Activated CD8-positive, alpha-beta memory T cell treated with anti-CD3 and anti-CD28 coated beads, Interleukin-2, amount 50 U/mL, for 4 hours (primary cell): ENCODE results near the gene TOR1AIP1.
"Not testable (repeated sequence)": the region's sequence is repeated elsewhere in the genome, so short reads cannot be mapped to it uniquely, and the experiment has no call there.

Experiments
- DNase-seq: peaks from one replicate; pipeline ENCODE4 v3.0.0-alpha.2; 2020

The TOR1AIP1 gene

DNA sequence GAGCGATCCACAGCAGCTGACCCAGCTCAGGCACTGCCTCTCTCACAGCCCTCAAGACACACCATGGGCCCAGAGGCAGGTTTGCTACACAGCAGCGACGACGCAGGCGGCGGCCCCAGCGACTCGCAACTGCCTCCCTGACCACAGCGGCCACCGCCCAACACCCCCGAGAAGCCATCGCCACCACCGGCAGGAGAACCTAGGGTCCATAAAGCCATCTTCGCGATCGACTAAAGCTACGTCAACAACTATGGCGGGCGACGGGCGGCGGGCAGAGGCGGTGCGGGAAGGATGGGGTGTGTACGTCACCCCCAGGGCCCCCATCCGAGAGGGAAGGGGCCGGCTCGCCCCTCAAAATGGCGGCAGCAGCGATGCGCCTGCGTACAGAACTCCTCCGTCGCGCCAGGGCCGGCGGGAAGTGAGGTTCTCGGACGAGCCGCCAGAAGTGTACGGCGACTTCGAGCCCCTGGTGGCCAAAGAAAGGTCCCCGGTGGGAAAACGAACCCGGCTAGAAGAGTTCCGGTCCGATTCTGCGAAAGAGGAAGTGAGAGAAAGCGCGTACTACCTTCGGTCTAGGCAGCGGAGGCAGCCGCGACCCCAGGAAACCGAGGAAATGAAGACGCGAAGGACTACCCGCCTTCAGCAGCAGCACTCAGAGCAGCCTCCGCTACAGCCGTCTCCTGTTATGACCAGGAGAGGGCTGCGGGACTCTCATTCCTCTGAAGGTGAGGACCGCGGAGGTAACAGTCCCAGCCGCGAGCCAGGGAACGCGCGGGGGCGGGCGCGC is at the start of gene TOR1AIP1:
Gene TOR1AIP1 (plus strand): TSS at position 33 of the 787 bp plus-strand sequence. CDS start 218 bp downstream, at position 251.
- peak; percentile 95 for DNase-seq

DNA sequence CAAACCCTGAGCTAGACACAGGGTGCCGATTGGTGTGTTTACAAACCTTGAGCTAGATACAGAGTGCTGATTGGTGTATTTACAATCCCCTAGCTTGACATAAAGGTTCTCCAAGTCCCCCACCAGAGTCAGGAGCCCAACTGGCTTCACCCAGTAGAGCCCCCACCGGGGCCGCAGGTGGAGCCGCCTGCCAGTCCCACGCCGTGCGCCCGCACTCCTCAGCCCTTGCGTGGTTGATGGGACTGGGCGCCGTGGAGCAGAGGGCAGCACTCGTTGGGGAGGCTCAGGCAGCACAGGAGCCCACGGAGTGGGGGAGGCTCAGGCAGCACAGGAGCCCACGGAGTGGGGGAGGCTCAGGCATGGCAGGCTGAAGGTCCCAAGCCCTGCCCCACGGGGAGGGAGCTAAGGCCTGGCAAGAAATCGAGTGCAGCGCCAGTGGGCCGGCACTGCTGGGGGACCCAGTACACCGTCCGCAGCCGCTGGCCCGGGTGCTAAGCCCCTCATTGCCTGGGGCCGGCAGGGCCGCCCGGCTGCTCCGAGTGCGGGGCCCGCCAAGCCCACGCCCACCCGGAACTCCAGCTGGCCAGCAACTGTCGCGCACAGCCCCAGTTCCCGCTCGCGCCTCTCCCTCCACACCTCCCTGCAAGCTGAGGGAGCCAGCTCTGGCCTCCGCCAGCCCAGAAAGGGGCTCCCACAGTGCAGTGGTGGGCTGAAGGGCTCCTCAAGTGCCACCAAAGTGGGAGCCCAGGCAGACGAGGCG is 45.2 kb upstream of the TOR1AIP1 start:
- DNase-seq: not testable (repeated sequence)

DNA sequence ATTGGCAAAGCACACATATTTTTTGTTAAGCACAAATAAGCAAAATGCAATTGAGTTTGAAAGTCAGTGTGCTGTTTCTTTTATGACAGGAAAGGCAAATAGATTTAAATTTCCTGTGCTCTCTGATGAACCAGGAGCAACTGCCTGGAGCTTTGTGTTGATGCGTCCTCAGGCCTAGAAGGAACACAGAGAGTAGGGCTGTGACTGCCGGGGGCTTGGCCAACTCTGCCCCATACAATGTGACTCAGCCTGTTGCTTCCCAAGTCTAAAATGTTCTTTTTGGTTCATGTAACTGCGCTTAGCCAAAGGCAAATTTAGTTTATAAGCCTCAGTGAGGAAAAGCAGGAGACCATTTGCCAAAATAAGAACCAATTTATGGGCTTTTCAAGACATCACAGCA is 42.0 kb upstream of the TOR1AIP1 start:
- no peak for DNase-seq

DNA sequence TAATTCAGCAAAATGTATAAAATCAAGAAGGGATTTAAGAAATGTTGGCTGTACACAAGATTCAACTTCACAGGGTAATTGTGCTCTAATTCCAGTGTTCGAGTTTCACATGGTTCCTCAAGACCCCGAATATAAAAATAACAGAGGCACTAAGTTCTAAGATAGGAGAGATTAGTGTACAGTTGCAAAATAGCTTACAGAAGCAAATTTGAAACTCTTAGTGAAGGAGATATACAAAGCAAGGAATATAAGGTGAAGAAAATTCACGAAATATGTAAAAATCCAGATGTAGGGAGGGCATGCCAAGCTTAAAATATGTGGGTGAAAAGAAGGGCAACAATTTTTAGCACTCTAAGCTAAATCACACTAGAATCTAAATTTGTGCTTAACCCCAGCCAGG is 33.9 kb upstream of the TOR1AIP1 start:
- DNase-seq: no peak

DNA sequence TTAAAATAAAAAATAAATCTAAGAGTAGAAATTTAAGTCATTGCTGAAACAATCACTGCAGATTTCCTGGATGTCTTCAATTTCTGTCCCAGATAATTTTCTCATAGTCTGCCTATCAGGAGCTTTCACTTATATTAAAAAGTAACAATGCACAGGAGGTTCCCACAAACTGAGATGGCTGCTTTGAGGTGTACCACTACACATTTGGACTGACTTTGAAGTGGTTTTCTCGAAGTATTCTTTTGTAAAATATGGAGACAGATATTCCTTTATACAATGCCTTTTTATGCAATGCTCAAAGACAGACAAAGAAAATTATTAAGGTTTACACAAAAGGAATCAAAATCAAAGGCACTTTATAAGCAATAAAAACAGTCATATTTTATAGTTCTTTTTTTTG is 29.0 kb upstream of the TOR1AIP1 start:
- DNase-seq: no peak

DNA sequence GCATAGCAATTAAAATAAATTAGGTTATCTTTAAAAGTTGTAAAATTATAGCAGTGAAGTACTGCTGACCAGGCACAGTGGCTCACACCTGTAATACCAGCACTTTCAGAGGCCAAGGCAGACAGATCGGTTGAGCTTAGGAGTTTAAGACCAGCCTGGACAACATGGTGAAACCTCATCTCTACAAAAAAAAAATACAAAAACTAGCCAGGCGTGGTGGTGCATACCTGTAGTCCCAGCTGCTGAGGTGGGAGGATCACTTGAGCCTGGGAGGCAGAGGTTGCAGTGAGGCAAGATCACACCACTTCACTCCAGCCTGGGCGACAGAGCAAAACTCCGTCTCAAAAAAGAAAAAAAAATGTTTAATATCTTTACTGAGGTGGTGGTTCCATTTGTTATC is 26.3 kb upstream of the TOR1AIP1 start:
- DNase-seq: not testable (repeated sequence)

- no peak for DNase-seq
These were observed 25.8 kb upstream of the TOR1AIP1 start for GRCh38 chr1:179856296-179856695.

DNA sequence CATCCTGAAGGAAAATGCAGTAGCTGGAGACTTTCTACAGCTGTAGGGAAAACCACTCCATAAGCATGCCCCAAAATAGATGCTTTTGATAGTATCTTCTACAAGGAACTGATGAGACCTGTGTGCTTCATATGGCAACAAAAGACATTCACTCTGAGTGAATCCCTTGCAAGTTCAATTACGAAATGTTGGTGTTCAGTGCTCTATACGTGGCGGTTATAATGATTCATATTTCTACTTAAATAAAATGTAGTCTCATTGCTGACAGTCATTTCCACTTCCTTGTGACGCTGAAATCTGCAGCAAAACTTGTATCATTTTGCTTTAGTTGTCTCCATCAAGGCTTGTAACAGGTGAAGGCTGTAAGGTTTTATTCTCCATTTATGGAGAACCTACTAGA is 25.1 kb upstream of the TOR1AIP1 start:
- no peak for DNase-seq

- DNase-seq: no peak
These were observed 21.4 kb upstream of the TOR1AIP1 start for GRCh38 chr1:179860652-179861051.

- no peak for DNase-seq
These were observed 16.7 kb upstream of the TOR1AIP1 start for GRCh38 chr1:179865377-179865776.

DNA sequence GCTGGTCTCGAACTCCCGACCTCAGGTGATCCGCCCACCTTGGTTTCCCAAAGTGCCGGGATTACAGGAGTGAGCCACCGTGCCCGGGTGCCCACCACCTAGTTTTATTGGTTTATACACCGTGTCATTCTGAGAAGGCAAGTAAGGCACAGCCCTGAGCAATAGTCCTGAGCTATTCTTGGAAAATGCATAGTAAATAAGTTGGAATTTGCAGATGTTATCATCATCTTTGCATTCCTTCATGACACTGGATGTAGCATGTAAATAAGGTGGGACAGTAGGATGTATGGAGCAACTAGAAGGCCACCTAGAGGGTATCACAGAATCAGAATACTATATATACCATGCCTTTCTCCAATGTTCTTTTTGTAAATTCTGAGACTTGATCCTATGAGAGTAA is 15.5 kb upstream of the TOR1AIP1 start:
- no peak for DNase-seq

GRCh38 chr1:179867493-179868330 is 14.4 kb upstream of the TOR1AIP1 start:
- DNase-seq: peak; percentile 56

DNA sequence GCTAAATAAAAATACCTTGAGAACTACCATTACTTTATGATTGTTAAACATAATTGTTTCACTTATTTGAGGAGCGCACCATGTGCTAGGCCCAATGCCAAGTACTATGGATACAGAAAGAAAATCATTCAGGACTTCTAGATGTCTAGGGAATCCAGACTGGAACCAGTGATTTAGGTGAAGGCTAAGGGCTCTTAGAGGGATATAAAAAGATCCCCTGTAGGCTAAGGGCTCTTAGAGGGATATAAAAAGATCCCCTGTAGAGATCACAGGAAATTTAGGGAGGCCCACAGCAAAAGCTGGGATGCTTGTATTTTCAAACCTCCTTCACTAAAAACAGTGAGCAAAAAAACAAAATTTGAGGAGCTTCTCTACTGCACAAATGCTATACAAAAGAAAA is 11.2 kb upstream of the TOR1AIP1 start:
- DNase-seq: no peak

DNA sequence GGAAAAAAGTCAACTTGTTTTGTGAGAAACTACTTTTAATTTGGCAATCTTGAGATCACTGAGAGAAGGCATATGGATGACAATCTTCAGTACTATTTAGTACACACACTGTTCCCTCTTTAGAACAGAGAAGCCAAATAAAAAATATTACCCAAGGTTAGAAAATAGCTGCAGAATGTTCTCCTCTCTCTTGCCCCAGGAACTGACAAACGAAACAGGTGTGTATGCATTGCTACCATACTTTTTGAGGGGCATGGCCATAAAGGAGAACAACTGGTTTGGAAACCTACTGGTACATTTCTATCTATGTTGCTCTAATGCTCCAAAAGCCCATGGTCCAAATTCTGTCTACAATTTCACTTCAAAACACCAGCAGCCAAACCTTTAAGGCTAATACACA is 10.1 kb upstream of the TOR1AIP1 start:
- DNase-seq: no peak

- DNase-seq: no peak
These were observed 9.5 kb upstream of the TOR1AIP1 start for GRCh38 chr1:179872558-179872957.

DNA sequence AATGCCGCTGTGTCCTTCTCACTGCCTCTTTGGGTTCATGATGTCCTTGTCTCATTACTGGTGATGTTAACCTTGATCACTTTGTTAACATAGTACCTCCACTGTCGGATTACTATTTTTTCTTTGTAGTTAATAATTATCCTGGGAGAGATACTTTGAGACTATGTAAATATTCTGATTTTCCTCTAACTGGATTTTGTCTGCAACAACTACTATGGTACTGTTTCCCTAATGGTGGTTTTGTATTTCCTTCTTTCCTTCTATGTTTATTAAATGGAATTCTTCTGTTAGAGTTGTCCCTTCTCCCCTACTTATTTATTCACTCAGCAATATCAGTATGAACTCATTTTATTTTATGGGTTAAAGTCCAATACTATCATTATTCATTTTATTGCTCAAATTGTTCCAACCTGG is 8.6 kb upstream of the TOR1AIP1 start:
- no peak for DNase-seq

DNA sequence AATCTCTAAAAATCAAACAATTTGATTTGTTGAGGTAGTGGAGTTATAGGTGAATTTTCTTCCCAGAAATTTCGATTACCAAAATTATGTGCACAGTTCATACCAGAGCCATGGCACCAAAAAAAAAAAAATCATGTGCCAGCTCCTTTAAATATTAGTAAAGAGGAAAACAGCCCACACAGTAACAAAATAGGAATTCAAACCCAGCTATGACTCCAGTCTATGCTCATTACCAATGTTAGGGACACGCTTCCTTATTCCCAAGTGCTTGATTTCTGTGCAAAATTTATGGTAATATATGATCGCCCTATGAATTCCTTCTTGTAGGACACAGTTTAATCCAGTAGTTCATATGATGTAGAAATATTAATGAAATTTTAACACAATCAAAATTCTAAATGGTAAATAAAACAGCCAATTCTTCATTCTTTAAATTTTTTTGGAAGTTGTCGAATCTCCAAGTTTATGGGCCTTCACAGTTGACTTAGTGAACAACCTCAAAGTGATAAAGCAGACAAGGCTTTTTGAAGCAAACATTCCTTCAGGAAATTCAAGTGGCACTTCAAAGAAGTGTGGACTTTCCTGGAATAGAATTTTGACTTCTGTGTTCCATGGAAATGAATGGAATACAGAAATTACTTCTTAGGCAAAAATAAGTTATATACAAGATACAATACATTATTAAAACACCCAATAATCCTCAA is 6.3 kb upstream of the TOR1AIP1 start:
- DNase-seq: no peak

GRCh38 chr1:179876300-179876715 is 5.8 kb upstream of the TOR1AIP1 start:
- DNase-seq: no peak

DNA sequence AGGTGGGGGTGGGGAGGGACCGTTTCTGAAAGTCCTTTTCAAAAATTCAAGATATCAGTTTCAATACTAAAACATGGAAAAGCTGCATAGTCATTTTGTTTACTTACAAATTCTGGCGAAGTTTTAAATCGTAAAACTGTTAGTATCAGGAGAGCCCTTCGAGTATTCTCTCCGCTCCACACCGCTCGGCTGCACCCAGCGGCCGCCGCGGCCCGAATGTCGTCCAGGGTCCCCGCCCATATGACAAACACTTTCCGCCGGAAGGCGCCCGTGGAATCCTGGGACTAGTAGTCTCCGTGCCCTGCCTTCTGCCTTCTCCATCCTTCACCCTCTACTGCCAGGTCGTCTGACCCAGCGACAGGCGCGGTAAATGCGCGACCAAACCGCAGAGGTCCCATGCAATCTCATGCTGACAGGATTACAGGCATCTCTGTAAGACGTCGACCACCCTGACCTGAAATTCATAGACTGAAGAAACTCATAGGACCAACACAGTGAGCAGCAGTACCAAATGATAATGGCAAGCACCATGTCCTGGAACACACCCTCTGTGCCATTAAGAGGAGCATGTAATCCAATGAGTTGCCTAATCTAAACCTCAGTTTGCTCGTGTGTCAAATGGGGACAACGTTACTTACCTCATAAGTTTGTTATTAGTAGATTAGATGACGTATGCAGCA is 4.4 kb upstream of the TOR1AIP1 start, which contains the start of gene TOR1AIP2:
Gene TOR1AIP2 (minus strand): TSS at position 218 of the 680 bp plus-strand sequence. CDS start 25,138 bp downstream, outside the sequence.
- DNase-seq: peak; percentile 85

GRCh38 chr1:179879797-179880196 is 2.3 kb upstream of the TOR1AIP1 start:
- DNase-seq: no peak

GRCh38 chr1:179881642-179882252 is 338 bp upstream of the TOR1AIP1 start:
- DNase-seq: no peak
